K562 (cell line): ENCODE measurements around the gene FZD4.

Source experiments
- HSF4 ChIP-seq: fragments of 250-450 bp; sonication (Bioruptor Pico); IDR thresholded peaks from 2 replicates; pipeline ENCODE4 v2.1.2; 2022; ENCODE audit warnings: mild to moderate bottlenecking, moderate library complexity, borderline replicate concordance
- POLR3A ChIP-seq: IDR thresholded peaks from 2 replicates; pipeline ENCODE4 v1.6.1; 2011; ENCODE audit warnings: borderline replicate concordance, mild to moderate bottlenecking, moderate library complexity; ENCODE audit not compliant: insufficient read length, insufficient read depth; ENCODE audit errors: extremely low read depth
- SMARCC2 ChIP-seq: fragments of 450-650 bp; IDR thresholded peaks from 2 replicates; pipeline ENCODE4 v1.6.1; 2017; ENCODE audit warnings: antibody characterized with exemption, moderate library complexity, mild to moderate bottlenecking, low read depth
- ZNF561 ChIP-seq: fragments of 450-650 bp; formaldehyde crosslinking; conservative IDR thresholded peaks from 2 replicates; pipeline ENCODE4 v1.4.0; 2020; ENCODE audit warnings: mild to moderate bottlenecking, moderate library complexity
- TF ChIP-seq, protein P1 (sequence below), 2 experiments: fragments of 450-650 bp in 1 of 2; sonication (generic) in 1 of 2; formaldehyde crosslinking; conservative IDR thresholded peaks; 2 replicates each; pipeline versions ENCODE4 v1.4.0 to v1.8.1; 2020 to 2022; ENCODE audit warnings: mild to moderate bottlenecking in 1 of 2, missing genetic modification reagents in 1 of 2
- TF ChIP-seq, protein P2 (sequence below), 3 experiments: IDR thresholded peaks in 2 of 3; conservative IDR thresholded peaks in 1 of 3; 2 replicates each; pipeline ENCODE4 v1.5.1; 2011 to 2012; ENCODE audit warnings: low read length in 3 of 3, mild to moderate bottlenecking in 3 of 3, control low read depth in 2 of 3, improper control_type of control experiment in 1 of 3, inconsistent platforms in 1 of 3, low read depth in 1 of 3, mixed read lengths in 1 of 3, moderate library complexity in 1 of 3; ENCODE audit not compliant: insufficient read depth in 2 of 3
- TF ChIP-seq, protein P3 (sequence below): sonication (generic); formaldehyde crosslinking; IDR thresholded peaks from 2 replicates; pipeline ENCODE4 v1.8.0; 2022; ENCODE audit warnings: missing genetic modification reagents, mild to moderate bottlenecking, borderline replicate concordance

DNA sequence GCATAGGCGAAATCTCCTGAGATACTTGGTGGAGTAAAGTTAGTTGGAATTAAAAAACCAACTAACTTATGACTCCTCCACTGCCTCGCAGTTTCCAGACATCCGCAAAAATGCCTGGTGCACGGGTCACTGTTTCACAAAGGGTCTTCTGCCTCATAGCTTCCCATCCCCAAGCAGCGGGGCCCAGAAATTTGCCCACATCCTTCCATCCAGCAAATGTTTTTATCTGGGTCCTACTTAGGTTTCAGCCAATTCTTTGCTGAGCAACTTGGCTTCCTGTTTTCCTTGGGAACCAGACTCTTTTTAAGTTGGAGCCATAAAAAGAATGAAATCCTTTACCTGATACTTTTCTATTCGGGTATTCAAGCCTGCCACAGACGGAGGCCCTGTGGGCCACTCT is 36.2 kb downstream of the FZD4 start:
- TF ChIP-seq POLR3A, result no peak
- no peak for TF ChIP-seq SMARCC2
- TF ChIP-seq, protein P1, sequence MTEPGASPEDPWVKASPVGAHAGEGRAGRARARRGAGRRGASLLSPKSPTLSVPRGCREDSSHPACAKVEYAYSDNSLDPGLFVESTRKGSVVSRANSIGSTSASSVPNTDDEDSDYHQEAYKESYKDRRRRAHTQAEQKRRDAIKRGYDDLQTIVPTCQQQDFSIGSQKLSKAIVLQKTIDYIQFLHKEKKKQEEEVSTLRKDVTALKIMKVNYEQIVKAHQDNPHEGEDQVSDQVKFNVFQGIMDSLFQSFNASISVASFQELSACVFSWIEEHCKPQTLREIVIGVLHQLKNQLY (CRISPR knock-in tag; conservative IDR thresholded peaks at IDR 0.05), result no peak
- no peak for TF ChIP-seq HSF4 (CRISPR knock-in tag)
- TF ChIP-seq, protein P2, sequence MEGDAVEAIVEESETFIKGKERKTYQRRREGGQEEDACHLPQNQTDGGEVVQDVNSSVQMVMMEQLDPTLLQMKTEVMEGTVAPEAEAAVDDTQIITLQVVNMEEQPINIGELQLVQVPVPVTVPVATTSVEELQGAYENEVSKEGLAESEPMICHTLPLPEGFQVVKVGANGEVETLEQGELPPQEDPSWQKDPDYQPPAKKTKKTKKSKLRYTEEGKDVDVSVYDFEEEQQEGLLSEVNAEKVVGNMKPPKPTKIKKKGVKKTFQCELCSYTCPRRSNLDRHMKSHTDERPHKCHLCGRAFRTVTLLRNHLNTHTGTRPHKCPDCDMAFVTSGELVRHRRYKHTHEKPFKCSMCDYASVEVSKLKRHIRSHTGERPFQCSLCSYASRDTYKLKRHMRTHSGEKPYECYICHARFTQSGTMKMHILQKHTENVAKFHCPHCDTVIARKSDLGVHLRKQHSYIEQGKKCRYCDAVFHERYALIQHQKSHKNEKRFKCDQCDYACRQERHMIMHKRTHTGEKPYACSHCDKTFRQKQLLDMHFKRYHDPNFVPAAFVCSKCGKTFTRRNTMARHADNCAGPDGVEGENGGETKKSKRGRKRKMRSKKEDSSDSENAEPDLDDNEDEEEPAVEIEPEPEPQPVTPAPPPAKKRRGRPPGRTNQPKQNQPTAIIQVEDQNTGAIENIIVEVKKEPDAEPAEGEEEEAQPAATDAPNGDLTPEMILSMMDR (IDR thresholded peaks at IDR 0.05 in 2 of 3, conservative IDR thresholded peaks at IDR 0.05 in 1 of 3; ENCODE audit: insufficient read depth in 2 of 3, low read depth in 1 of 3, low read length in 3 of 3), result no peak
- no peak for TF ChIP-seq ZNF561 (CRISPR knock-in tag)
- TF ChIP-seq, protein P3, sequence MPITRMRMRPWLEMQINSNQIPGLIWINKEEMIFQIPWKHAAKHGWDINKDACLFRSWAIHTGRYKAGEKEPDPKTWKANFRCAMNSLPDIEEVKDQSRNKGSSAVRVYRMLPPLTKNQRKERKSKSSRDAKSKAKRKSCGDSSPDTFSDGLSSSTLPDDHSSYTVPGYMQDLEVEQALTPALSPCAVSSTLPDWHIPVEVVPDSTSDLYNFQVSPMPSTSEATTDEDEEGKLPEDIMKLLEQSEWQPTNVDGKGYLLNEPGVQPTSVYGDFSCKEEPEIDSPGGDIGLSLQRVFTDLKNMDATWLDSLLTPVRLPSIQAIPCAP (CRISPR knock-in tag), result no peak
